GM12878 (cell line): ENCODE results near the gene DUXB. TPM values are rescaled to one million over a fixed set of nuclear protein-coding genes. Genes with fewer than 3 reads are reported as not detected.
A peak's percentile ranks its signal among the peaks of the same experiment; 100 is the strongest.

Source experiments
- BMI1 ChIP-seq: fragments of 450-650 bp; IDR thresholded peaks from 2 replicates; pipeline ENCODE4 v1.6.1; 2016; ENCODE audit warnings: mild to moderate bottlenecking, moderate library complexity, borderline replicate concordance
- BRCA1 ChIP-seq: IDR thresholded peaks from 2 replicates; pipeline ENCODE4 v1.6.1; 2011; ENCODE audit warnings: low read depth, low read length, improper control_type of control experiment
- CBFB ChIP-seq: IDR thresholded peaks from 2 replicates; pipeline ENCODE4 v1.6.1; 2016; ENCODE audit warnings: antibody characterized with exemption, low read depth
- CHD1 ChIP-seq: IDR thresholded peaks from 2 replicates; pipeline ENCODE4 v1.6.1; 2012; ENCODE audit warnings: low read depth, low read length, improper control_type of control experiment
- CREB1 ChIP-seq: IDR thresholded peaks from 2 replicates; pipeline ENCODE4 v1.6.1; 2012; ENCODE audit warnings: low read depth, mild to moderate bottlenecking, inconsistent platforms
- DPF2 ChIP-seq: fragments of 450-650 bp; IDR thresholded peaks from 2 replicates; pipeline ENCODE4 v1.6.1; 2017; ENCODE audit warnings: mild to moderate bottlenecking
- E2F8 ChIP-seq: fragments of 450-650 bp; IDR thresholded peaks from 2 replicates; pipeline ENCODE4 v1.6.1; 2018; ENCODE audit warnings: mild to moderate bottlenecking, low read depth, moderate library complexity; ENCODE audit not compliant: partially characterized antibody
- ESRRA ChIP-seq: IDR thresholded peaks from 2 replicates; pipeline ENCODE4 v1.6.1; 2012; ENCODE audit warnings: mild to moderate bottlenecking, low read length, improper control_type of control experiment
- FOS ChIP-seq: IDR thresholded peaks from 3 replicates; pipeline ENCODE4 v1.6.1; 2011; ENCODE audit warnings: borderline replicate concordance; ENCODE audit not compliant: insufficient read length; ENCODE audit errors: extremely low read depth
- FOXK2 ChIP-seq: fragments of 450-650 bp; IDR thresholded peaks from 2 replicates; pipeline ENCODE4 v1.6.1; 2017; ENCODE audit warnings: mild to moderate bottlenecking, moderate library complexity
- FOXM1 ChIP-seq: IDR thresholded peaks from 2 replicates; pipeline ENCODE4 v1.6.1; 2012; ENCODE audit warnings: low read depth, mild to moderate bottlenecking, inconsistent platforms, low read length, moderate library complexity
- RB1 ChIP-seq: fragments of 450-650 bp; formaldehyde crosslinking; IDR thresholded peaks from 2 replicates; pipeline ENCODE4 v1.6.1; 2017; ENCODE audit warnings: mild to moderate bottlenecking, borderline replicate concordance
- SKIL ChIP-seq: fragments of 450-650 bp; IDR thresholded peaks from 2 replicates; pipeline ENCODE4 v1.6.1; 2017; ENCODE audit warnings: mild to moderate bottlenecking, low read depth, inconsistent platforms; ENCODE audit not compliant: poor library complexity, severe bottlenecking
- SMAD5 ChIP-seq: IDR thresholded peaks from 2 replicates; pipeline ENCODE4 v1.6.1; 2016; ENCODE audit warnings: antibody characterized with exemption, low read depth
- TCF3 ChIP-seq: IDR thresholded peaks from 2 replicates; pipeline ENCODE4 v1.6.1; 2012; ENCODE audit warnings: low read depth, mild to moderate bottlenecking, low read length, borderline replicate concordance; ENCODE audit not compliant: insufficient read depth
- USF1 ChIP-seq: IDR thresholded peaks from 2 replicates; pipeline ENCODE4 v1.6.1; 2011; ENCODE audit warnings: borderline replicate concordance, low read depth, mild to moderate bottlenecking, moderate library complexity, mixed read lengths, low read length; ENCODE audit not compliant: insufficient read depth; ENCODE audit errors: extremely low read length
- YBX1 ChIP-seq: fragments of 450-650 bp; IDR thresholded peaks from 2 replicates; pipeline ENCODE4 v1.6.1; 2016; ENCODE audit warnings: antibody characterized with exemption
- ZSCAN29 ChIP-seq: fragments of 450-650 bp; IDR thresholded peaks from 2 replicates; pipeline ENCODE4 v1.6.1; 2017; ENCODE audit warnings: mild to moderate bottlenecking, moderate library complexity
- polyA plus RNA-seq, 11 experiments: library from polyadenylated mRNA; depleted of rRNA in 4 of 11; unstranded in 6 of 11; stranded (reverse) in 5 of 11; fragments of >200 nt; fragmentation: Nextera tagmentation in 4 of 11; fragmentation: Illumina TruSeq in 1 of 11; extraction: Ambion mirVana in 4 of 11; extraction: Trizol in 1 of 11; gene quantifications; 1 replicate in 1 of 11; 2 replicates in 10 of 11; pipeline versions ENCODE4 v1.2.1 to v1.2.3, GENCODE V29; 2011 to 2016; ENCODE audit warnings: inconsistent platforms in 2 of 11, missing spikeins in 2 of 11, low read depth in 1 of 11
- total RNA-seq, 4 experiments: library from RNA; depleted of rRNA in 3 of 4; stranded (reverse); fragments of >200 nt in 3 of 4; fragmentation: Illumina TruSeq in 1 of 4; extraction: Trizol in 1 of 4; gene quantifications; 2 replicates each; pipeline versions ENCODE4 v1.2.1 to v1.2.3, GENCODE V29; 2013 to 2021
- TF ChIP-seq, protein P1 (sequence below): fragments of 450-650 bp; IDR thresholded peaks from 2 replicates; pipeline ENCODE4 v1.6.1; 2016; ENCODE audit warnings: mild to moderate bottlenecking, moderate library complexity, borderline replicate concordance

DUXB gene
- total and polyA plus RNA-seq, 10 of the 15 experiments (the other 5 are each of a cell fraction or from before 2014, with no cell fraction given): 0.05 TPM; not detected in 9

DNA sequence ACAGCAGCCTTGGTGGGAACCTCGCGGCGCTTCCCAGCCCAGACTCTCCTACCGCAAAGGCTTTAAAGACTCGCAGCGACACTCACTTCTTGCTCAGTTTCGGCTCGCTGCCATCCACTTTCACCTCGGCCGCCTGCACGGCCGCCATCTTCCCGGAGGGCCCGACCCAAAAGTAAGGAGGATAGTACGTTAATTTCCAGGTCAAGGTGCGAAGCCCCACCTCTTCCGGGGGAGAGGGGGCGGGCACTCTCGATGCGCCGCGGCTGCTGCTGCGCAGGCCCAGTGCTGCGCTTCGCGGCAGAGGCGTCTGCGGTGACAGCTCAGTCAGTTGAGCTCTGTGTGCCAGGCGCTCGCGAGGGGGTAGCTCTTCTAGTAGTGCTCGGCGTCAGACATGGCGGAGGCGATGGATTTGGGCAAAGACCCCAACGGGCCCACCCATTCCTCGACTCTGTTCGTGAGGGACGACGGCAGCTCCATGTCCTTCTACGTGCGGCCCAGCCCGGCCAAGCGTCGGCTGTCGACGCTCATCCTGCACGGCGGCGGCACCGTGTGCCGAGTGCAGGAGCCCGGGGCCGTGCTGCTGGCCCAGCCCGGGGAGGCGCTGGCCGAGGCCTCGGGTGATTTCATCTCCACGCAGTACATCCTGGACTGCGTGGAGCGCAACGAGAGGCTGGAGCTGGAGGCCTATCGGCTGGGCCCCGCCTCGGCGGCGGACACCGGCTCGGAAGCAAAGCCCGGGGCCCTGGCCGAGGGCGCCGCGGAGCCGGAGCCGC is 53.6 kb downstream of the DUXB start, which contains the start of the genes KARS1 and TERF2IP (continued):
- no peak for TF ChIP-seq SKIL
- no peak for TF ChIP-seq E2F8
- no peak for TF ChIP-seq TCF3
- no peak for TF ChIP-seq FOS
- TF ChIP-seq FOXM1: no peak
- TF ChIP-seq CHD1: peak; percentile 61; the same call in 1 of the 2 replicates
- no peak for TF ChIP-seq BRCA1
- TF ChIP-seq USF1: no peak
- no peak for TF ChIP-seq ZSCAN29
- TF ChIP-seq DPF2: peak; percentile 68; the same call in 1 of the 2 replicates
- TF ChIP-seq BMI1: no peak
- no peak for TF ChIP-seq YBX1
- no peak for TF ChIP-seq ESRRA
- TF ChIP-seq CBFB: peak; percentile 73; the same call in 1 of the 2 replicates
- TF ChIP-seq, protein P1, sequence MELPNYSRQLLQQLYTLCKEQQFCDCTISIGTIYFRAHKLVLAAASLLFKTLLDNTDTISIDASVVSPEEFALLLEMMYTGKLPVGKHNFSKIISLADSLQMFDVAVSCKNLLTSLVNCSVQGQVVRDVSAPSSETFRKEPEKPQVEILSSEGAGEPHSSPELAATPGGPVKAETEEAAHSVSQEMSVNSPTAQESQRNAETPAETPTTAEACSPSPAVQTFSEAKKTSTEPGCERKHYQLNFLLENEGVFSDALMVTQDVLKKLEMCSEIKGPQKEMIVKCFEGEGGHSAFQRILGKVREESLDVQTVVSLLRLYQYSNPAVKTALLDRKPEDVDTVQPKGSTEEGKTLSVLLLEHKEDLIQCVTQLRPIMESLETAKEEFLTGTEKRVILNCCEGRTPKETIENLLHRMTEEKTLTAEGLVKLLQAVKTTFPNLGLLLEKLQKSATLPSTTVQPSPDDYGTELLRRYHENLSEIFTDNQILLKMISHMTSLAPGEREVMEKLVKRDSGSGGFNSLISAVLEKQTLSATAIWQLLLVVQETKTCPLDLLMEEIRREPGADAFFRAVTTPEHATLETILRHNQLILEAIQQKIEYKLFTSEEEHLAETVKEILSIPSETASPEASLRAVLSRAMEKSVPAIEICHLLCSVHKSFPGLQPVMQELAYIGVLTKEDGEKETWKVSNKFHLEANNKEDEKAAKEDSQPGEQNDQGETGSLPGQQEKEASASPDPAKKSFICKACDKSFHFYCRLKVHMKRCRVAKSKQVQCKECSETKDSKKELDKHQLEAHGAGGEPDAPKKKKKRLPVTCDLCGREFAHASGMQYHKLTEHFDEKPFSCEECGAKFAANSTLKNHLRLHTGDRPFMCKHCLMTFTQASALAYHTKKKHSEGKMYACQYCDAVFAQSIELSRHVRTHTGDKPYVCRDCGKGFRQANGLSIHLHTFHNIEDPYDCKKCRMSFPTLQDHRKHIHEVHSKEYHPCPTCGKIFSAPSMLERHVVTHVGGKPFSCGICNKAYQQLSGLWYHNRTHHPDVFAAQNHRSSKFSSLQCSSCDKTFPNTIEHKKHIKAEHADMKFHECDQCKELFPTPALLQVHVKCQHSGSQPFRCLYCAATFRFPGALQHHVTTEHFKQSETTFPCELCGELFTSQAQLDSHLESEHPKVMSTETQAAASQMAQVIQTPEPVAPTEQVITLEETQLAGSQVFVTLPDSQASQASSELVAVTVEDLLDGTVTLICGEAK: peak; percentile 93
- peak; percentile 91 for TF ChIP-seq SMAD5
- TF ChIP-seq CREB1: no peak; the same call in 1 of the 2 replicates
- TF ChIP-seq RB1: peak; percentile 42; the same call in 1 of the 2 replicates
- no peak for TF ChIP-seq FOXK2
